GM12891 (cell line): ENCODE measurements around the gene KIF25.

Experiments
- POLR2A ChIP-seq: IDR thresholded peaks from 2 replicates; pipeline ENCODE4 v1.6.1; 2011; ENCODE audit warnings: low read depth, low read length, control low read depth
- POLR2AphosphoS5 ChIP-seq: IDR thresholded peaks from 2 replicates; pipeline ENCODE4 v1.6.1; 2011; ENCODE audit warnings: low read depth, low read length, control low read depth
- POU2F2 ChIP-seq: IDR thresholded peaks from 2 replicates; pipeline ENCODE4 v1.6.1; 2011; ENCODE audit warnings: low read depth, mild to moderate bottlenecking, control low read depth, low read length, moderate library complexity
- SPI1 ChIP-seq: IDR thresholded peaks from 2 replicates; pipeline ENCODE4 v1.6.1; 2011; ENCODE audit warnings: low read depth, low read length, control low read depth
- TAF1 ChIP-seq: IDR thresholded peaks from 2 replicates; pipeline ENCODE4 v1.6.1; 2011; ENCODE audit warnings: low read depth, low read length, control low read depth

DNA sequence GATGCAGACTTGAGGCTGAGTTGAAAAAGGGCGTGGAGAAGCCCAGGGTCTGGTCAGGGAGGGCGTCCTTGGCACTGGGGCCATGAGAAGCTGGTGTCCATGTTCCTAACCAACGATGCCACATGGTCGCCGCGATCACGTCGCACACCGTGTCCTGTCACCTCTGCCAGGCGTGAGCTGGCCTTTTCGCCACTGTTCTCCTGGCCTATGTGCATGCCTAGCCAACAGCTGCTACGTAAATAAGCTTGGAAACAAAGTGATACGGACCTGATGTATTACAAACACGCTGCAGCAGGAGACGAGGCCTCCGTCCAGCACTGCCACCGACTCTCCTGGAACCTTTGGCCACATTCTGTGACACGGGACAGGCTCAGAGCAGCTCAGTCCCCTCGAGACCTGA lies 22.0 kb upstream of the KIF25 start:
- TF ChIP-seq POLR2A (no peak), POLR2AphosphoS5 (no peak), SPI1 (no peak), TAF1 (no peak), POU2F2 (no peak)
